GM12892 (cell line): ENCODE measurements around the gene SPG7.
"Not testable (repeated sequence)": the region's sequence is repeated elsewhere in the genome, so short reads cannot be mapped to it uniquely, and the experiment has no call there.

ENCODE experiments used
- POLR2A ChIP-seq: IDR thresholded peaks from 2 replicates; pipeline ENCODE4 v1.6.1; 2011; ENCODE audit warnings: low read depth, low read length, control low read depth
- POLR2AphosphoS5 ChIP-seq: IDR thresholded peaks from 2 replicates; pipeline ENCODE4 v1.6.1; 2011; ENCODE audit warnings: low read depth, low read length, control low read depth

DNA sequence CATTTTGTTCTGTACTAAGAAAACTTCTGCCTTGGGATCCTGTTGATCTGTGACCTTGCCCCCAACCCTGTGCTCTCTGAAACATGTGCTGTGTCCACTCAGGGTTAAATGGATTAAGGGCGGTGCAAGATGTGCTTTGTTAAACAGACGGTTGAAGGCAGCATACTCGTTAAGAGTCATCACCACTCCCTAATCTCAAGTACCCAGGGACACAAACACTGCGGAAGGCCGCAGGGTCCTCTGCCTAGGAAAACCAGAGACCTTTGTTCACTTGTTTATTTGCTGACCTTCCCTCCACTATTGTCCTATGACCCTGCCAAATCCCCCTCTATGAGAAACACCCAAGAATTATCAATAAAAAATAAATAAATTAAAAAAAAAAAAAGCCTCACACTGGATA lies 44.9 kb upstream of the SPG7 start:
- TF ChIP-seq POLR2A, POLR2AphosphoS5: not testable (repeated sequence)
